Vagina (tissue), 2 donors: ENCODE results near the gene ANO2. TPM values are rescaled to one million over a fixed set of nuclear protein-coding genes. Genes with fewer than 3 reads are reported as not detected.

Experiments
- DNase-seq, 2 donors: peaks; one replicate each; pipeline ENCODE4 v3.0.0-alpha.2; 2017; ENCODE audit errors: extremely low spot score in 2 of 2
- H3K27ac ChIP-seq: fragments of 200-600 bp; sonication (generic); one replicate; pipeline ENCODE4 v1.5.1; 2019
- H3K27me3 ChIP-seq: fragments of 200-600 bp; sonication (generic); one replicate; pipeline ENCODE4 v1.5.1; 2019
- H3K36me3 ChIP-seq, 2 donors: fragments of 200-600 bp; sonication (generic); one replicate each; pipeline ENCODE4 v1.5.1; 2017 to 2019
- H3K4me1 ChIP-seq: fragments of 200-600 bp; sonication (generic); one replicate; pipeline ENCODE4 v1.5.1; 2019
- H3K4me3 ChIP-seq, 2 donors: fragments of 200-600 bp; sonication (generic); 1 replicate in 1 of 2; 2 replicates in 1 of 2; pipeline ENCODE4 v1.5.1; 2016 to 2019
- H3K9me3 ChIP-seq: fragments of 200-600 bp; sonication (generic); one replicate; pipeline ENCODE4 v1.5.1; 2019
- CTCF ChIP-seq, 3 experiments: fragments of 450-650 bp in 2 of 3; fragments of 200-600 bp in 1 of 3; sonication (generic) in 1 of 3; IDR thresholded peaks; one replicate each; pipeline ENCODE4 v1.5.1; 2017 to 2019; ENCODE audit warnings: antibody characterized with exemption in 3 of 3, mild to moderate bottlenecking in 2 of 3, moderate library complexity in 2 of 3
- POLR2A ChIP-seq, 2 donors: fragments of 450-650 bp; IDR thresholded peaks; one replicate each; pipeline ENCODE4 v1.6.1; 2017; ENCODE audit warnings: antibody characterized with exemption in 2 of 2, mild to moderate bottlenecking in 2 of 2, moderate library complexity in 2 of 2
- POLR2AphosphoS5 ChIP-seq, 2 donors: sonication (generic); formaldehyde crosslinking; IDR thresholded peaks; one replicate each; pipeline ENCODE4 v1.9.0; 2017; ENCODE audit warnings: antibody characterized with exemption in 2 of 2, mild to moderate bottlenecking in 2 of 2, low read depth in 1 of 2; ENCODE audit not compliant: insufficient read depth in 1 of 2
- intact Hi-C: fragments of 100-400 bp; cut with DNase I; formaldehyde crosslinking; loops from one replicate; pipeline ENCODE4 v1.15.1; 2023
- total RNA-seq: library from RNA; depleted of rRNA; stranded (reverse); fragments of >200 nt; gene quantifications from one replicate; pipeline ENCODE4 v1.2.3, GENCODE V29; 2016

The ANO2 gene
- total RNA-seq, 1 donor from 2014 or later: 18.7 TPM

- H3K27ac ChIP-seq: no peak overlapping the region
- no peaks in the 10 kb centered on the region for H3K36me3 ChIP-seq
- H3K4me3 ChIP-seq: no peak overlapping the region
- H3K4me1 ChIP-seq: no peaks in the 10 kb centered on the region
- no peak for DNase-seq
- intact Hi-C loops: no loop called here
- H3K27me3 ChIP-seq: no peaks in the 10 kb centered on the region
- TF ChIP-seq POLR2A (IDR thresholded peaks at IDR 0.05): no peak
- no peak for TF ChIP-seq CTCF (IDR thresholded peaks at IDR 0.05)
- no peak for TF ChIP-seq POLR2AphosphoS5 (IDR thresholded peaks at IDR 0.05; ENCODE audit: insufficient read depth in 1 of 2, low read depth in 1 of 2)
- no peaks in the 10 kb centered on the region for H3K9me3 ChIP-seq
Measured at GRCh38 chr12:5954661-5955060, 9.6 kb upstream of the ANO2 start.

GRCh38 chr12:5953835-5954586, 9.0 kb upstream of the ANO2 start:
- H3K4me3 ChIP-seq: no peak overlapping the region

GRCh38 chr12:5952031-5952430, 7.0 kb upstream of the ANO2 start:
- intact Hi-C loops: no loop called here
- Histone ChIP-seq H3K9me3 (no peaks in the 10 kb centered on the region), H3K4me3 (no peak overlapping the region), H3K4me1 (no peaks in the 10 kb centered on the region), H3K36me3 (no peaks in the 10 kb centered on the region), H3K27ac (no peak overlapping the region), H3K27me3 (no peaks in the 10 kb centered on the region)
- DNase-seq: no peak
- TF ChIP-seq POLR2A (IDR thresholded peaks at IDR 0.05): no peak

More at GRCh38 chr12:5953835-5954586, 9.0 kb upstream of the ANO2 start:
- TF ChIP-seq POLR2AphosphoS5 (IDR thresholded peaks at IDR 0.05; ENCODE audit: insufficient read depth in 1 of 2, low read depth in 1 of 2): no peak
- no peak for TF ChIP-seq CTCF (IDR thresholded peaks at IDR 0.05)
- TF ChIP-seq POLR2A (IDR thresholded peaks at IDR 0.05): no peak
- Histone ChIP-seq H3K36me3 (no peaks in the 10 kb centered on the region), H3K27ac (no peak overlapping the region), H3K4me1 (no peaks in the 10 kb centered on the region), H3K9me3 (no peaks in the 10 kb centered on the region), H3K27me3 (no peaks in the 10 kb centered on the region)
- DNase-seq: no peak
- intact Hi-C loops: no loop called here

GRCh38 chr12:5948696-5949095, 3.6 kb upstream of the ANO2 start:
- Histone ChIP-seq H3K4me3 (no peak overlapping the region), H3K9me3 (no peaks in the 10 kb centered on the region), H3K4me1 (peaks cover 17% of the 10 kb centered on the region), H3K36me3 (no peaks in the 10 kb centered on the region), H3K27ac (no peak overlapping the region), H3K27me3 (no peaks in the 10 kb centered on the region)
- no peak for TF ChIP-seq POLR2A (IDR thresholded peaks at IDR 0.05)
- no peak for TF ChIP-seq CTCF (IDR thresholded peaks at IDR 0.05)
- TF ChIP-seq POLR2AphosphoS5 (IDR thresholded peaks at IDR 0.05; ENCODE audit: insufficient read depth in 1 of 2, low read depth in 1 of 2): no peak
- intact Hi-C loops: no loop called here
- peak in 1 of 2 donors; percentile 58 for DNase-seq

- no peaks in the 10 kb centered on the region for H3K9me3 ChIP-seq
- intact Hi-C loops: no loop called here
- H3K36me3 ChIP-seq: no peaks in the 10 kb centered on the region
- DNase-seq: no peak
- H3K4me3 ChIP-seq: no peak overlapping the region
- peaks cover 17% of the 10 kb centered on the region for H3K4me1 ChIP-seq
- H3K27ac ChIP-seq: no peak overlapping the region
- TF ChIP-seq CTCF (IDR thresholded peaks at IDR 0.05): no peak
- TF ChIP-seq POLR2A (IDR thresholded peaks at IDR 0.05): no peak
- H3K27me3 ChIP-seq: no peaks in the 10 kb centered on the region
Measured at GRCh38 chr12:5947006-5947405, 1.9 kb upstream of the ANO2 start.
